Activated CD8-positive, alpha-beta memory T cell treated with anti-CD3 and anti-CD28 coated beads for 24 hours (primary cell): ENCODE measurements around the gene MST1.

ENCODE experiments used
- DNase-seq: peaks from one replicate; pipeline ENCODE4 v3.0.0-alpha.2; 2020

The MST1 gene

DNA sequence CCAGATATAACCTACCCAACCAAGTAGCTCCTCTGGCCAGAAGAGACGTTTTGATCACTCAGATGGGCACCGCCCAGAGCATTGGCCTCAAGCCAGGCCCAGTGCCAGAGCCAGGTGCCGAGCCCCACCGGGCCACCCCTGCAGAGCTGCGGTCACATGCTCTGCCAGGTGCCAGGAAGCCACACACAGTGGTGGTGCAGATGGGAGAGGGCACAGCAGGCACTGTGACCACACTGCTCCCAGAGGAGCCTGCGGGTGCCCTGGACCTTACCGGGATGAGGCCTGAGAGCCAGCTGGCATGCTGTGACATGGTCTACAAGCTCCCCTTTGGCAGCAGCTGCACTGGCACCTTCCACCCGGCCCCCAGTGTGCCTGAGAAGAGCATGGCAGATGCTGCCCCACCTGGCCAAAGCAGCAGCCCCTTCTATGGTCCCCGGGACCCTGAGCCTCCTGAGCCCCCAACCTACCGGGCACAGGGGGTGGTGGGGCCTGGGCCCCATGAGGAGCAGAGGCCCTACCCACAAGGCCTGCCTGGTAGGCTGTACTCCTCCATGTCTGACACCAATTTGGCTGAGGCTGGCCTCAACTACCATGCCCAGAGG, 34.2 kb downstream of the MST1 start:
- DNase-seq: no peak

DNA sequence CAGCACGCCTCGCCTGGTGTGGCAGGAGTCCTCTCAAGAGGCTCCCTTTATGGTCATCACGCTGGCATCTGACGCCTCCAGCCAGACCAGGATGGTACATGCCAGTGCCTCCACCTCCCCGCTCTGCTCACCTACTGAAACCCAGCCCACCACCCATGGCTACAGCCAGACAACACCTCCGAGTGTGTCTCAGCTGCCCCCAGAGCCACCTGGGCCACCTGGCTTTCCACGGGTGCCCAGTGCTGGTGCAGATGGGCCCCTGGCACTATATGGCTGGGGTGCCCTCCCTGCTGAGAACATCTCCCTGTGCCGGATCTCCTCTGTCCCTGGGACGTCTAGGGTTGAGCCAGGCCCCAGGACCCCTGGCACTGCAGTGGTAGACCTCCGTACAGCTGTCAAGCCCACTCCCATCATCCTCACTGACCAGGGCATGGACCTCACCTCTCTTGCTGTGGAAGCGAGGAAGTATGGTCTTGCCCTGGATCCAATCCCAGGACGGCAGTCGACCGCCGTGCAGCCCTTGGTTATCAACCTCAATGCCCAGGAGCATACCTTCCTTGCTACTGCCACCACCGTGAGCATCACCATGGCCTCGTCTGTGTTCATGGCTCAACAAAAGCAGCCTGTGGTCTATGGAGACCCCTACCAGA, 35.0 kb downstream of the MST1 start:
- no peak for DNase-seq

DNA sequence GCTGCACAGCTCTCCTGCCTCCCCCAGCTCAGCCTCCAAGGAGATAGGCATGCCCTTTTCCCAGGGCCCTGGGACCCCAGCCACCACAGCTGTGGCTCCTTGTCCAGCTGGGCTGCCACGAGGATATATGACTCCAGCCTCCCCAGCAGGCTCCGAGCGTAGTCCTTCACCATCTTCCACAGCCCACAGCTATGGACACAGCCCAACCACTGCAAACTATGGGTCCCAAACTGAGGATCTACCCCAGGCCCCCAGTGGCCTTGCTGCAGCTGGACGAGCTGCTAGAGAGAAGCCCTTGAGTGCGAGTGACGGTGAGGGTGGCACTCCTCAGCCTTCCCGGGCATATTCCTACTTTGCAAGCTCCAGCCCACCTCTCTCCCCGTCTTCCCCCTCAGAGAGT, 35.7 kb downstream of the MST1 start:
- DNase-seq: no peak

DNA sequence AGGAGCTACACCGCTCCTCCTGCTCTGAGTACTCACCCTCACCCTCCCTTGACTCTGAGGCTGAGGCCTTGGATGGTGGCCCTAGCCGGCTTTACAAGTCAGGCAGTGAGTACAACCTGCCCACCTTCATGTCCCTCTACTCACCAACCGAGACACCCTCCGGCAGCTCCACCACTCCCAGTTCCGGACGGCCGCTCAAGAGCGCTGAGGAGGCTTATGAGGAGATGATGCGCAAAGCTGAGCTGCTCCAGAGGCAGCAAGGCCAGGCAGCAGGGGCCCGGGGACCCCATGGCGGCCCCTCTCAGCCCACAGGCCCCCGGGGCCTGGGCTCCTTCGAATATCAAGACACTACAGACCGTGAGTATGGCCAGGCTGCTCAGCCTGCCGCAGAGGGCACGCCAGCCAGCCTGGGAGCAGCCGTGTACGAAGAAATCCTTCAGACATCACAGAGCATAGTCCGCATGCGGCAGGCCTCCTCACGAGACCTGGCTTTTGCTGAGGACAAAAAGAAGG, 36.3 kb downstream of the MST1 start:
- no peak for DNase-seq

DNA sequence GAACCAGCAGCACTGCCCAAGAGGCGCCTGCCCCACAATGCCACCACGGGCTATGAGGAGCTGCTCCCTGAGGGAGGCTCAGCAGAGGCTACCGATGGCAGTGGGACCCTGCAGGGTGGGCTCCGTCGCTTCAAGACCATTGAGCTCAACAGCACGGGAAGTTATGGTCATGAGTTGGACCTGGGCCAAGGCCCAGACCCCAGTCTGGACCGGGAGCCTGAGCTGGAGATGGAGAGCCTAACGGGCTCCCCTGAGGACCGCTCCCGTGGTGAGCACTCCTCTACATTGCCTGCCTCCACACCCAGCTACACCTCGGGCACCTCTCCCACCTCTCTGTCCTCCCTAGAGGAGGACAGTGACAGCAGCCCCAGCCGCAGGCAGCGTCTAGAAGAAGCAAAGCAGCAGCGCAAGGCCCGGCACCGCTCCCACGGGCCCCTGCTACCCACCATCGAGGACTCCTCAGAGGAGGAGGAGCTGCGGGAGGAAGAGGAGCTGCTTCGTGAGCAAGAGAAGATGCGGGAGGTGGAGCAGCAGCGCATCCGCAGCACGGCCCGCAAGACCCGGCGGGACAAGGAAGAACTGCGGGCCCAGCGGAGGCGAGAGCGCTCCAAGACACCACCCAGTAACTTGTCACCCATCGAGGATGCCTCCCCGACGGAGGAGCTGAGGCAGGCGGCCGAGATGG, 36.9 kb downstream of the MST1 start:
- DNase-seq: no peak

DNA sequence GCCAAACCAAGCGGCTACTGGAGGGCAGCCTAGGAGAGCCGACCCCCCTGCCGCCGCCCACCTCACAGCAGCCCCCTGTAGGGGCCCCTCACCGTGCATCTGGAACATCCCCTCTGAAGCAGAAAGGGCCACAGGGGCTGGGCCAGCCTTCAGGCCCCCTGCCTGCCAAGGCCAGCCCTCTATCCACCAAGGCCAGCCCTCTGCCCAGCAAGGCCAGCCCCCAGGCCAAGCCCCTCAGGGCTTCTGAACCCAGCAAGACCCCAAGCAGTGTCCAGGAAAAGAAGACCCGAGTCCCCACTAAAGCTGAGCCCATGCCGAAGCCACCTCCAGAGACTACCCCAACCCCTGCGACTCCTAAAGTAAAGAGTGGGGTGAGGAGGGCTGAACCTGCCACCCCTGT, 38.6 kb downstream of the MST1 start:
- no peak for DNase-seq

DNA sequence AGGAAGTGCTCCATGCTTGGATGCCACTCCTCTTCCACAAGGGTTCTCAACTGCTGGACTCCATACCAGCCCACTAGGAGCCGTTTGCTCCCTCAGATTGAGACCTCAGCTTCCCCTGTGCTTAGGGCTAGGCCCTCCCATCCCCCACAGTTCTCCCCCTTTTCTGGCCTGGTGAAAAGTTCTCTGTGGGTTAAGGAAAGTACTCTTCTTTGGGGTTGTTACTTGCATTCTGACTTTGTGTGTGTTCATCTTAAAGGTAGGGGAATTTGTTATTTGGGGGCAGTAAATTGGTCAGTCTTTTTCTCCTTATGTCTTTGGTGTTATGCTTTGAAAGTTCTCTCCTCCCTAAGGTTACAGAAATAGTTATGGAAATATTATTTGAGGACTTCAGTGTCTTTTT, 39.1 kb downstream of the MST1 start:
- DNase-seq: no peak

DNA sequence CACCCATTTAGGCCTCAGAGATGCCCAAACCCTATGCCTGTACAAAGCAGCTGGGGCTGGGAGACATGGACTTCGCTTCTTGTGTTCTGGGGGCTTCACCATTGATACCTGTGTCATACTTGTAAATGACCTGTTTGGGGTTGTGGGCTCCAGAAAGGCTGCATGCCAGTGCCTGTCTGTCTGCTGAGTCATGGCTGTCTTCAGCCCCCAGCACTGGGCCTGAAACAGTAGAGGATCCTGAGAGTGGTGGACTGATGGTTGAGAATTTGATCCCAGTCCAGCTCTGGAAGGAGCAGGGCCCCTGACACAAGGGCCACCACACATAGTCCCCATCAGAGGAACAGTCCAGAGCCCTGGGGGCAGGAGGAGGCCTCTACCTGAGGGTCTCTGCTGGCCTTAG, 39.7 kb downstream of the MST1 start:
- DNase-seq: no peak

DNA sequence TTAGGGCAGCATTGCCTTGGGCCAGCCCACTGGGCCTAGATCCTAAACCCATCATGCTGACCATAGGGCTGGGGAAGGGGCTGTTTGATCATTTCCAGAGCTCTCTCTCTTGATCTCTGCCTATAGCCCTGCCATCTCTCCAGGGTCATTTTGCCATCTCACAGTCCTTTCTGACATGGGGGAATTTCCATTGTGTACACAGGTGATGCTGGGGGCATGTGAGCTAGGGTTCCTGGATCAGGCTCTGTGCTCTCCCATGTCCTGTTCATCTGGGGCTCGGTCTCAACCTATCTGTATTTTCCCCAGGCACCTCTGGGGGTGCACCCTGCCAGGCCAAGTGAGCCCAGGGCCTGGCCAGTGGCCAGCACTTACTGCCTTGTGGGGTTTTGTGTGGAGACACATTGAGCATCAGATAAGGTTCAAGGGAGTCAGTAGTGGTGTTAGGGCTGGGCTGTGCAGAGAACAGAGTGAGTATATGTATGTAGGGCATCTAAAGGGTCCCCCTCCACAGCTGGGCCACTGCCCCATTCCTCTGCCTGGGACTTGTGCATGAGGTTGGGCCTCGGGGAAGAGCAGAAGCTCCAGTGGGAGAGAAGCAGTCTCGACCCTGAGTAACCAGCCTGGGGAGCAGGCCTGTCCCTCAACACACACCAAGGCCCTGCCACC, 40.8 kb downstream of the MST1 start:
- DNase-seq: no peak

DNA sequence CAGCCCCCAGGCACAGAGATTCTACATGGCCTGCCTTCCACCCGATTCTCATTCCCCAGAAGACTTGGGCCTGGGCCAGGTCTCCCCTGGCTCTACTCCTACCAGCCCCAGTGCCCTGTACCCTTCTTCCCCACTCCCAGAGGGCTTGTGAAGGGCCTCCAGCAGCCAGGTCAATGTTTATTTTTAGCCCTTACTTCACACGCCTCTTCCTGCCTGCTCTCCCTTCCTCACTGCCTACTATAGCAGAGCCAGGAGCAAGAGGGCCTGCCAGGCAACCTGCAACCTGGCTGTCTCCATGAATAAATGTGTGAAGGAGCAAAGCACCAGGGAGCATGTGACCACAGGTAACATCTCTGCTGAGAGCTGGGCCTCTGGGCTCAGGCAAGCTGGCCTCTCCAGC, 41.5 kb downstream of the MST1 start:
- no peak for DNase-seq

DNA sequence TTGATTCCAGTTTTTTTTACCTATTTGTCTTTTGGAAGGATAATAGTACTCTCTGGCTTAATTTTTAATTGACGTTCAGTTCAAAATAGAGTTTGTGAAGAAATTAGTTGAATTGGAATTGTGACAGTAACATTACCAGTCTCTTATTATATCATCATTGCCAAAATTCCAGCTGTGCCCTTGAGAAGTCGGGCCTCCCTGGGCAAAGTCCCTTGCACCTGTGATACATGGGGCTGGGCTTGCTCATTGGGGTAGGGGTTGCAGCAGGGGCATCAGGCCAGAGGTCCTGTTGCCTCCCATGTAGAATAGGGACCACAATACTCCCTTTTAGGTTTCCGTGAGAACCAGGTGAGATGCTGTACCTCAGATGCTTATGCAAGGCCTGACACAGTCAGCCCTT, 43.0 kb downstream of the MST1 start:
- DNase-seq: no peak

DNA sequence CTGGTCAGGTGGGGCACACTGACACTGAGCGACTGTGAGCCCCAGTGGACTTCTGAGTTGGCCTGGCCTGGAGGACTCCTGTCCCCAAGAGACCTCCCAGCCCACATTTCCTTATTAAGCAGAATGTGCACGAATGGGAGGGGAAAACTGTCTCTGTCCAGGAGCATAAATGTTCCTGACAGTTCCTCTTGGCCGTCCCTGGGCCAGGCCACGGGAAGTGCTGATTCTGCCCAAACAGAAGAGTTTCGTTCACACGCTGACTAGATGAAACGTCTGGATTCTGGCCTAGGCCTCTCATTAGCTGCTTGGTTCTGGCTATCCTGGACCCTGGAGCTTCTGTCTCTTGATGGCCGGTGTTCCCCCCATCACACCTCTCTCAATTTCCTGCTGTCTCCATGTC, 44.6 kb downstream of the MST1 start:
- DNase-seq: no peak

DNA sequence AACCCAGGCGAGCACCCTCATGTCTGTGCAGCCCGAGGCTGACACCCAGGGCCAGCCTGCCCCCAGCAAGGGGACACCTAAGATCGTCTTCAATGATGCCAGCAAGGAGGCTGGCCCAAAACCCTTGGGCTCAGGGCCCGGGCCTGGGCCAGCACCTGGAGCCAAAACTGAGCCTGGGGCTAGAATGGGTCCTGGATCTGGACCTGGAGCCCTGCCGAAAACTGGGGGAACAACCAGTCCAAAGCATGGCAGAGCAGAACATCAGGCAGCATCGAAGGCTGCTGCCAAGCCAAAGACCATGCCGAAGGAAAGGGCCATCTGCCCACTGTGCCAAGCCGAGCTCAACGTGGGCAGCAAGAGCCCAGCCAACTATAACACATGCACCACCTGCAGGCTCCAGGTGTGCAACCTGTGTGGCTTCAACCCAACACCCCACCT, 46.5 kb downstream of the MST1 start:
- DNase-seq: no peak

DNA sequence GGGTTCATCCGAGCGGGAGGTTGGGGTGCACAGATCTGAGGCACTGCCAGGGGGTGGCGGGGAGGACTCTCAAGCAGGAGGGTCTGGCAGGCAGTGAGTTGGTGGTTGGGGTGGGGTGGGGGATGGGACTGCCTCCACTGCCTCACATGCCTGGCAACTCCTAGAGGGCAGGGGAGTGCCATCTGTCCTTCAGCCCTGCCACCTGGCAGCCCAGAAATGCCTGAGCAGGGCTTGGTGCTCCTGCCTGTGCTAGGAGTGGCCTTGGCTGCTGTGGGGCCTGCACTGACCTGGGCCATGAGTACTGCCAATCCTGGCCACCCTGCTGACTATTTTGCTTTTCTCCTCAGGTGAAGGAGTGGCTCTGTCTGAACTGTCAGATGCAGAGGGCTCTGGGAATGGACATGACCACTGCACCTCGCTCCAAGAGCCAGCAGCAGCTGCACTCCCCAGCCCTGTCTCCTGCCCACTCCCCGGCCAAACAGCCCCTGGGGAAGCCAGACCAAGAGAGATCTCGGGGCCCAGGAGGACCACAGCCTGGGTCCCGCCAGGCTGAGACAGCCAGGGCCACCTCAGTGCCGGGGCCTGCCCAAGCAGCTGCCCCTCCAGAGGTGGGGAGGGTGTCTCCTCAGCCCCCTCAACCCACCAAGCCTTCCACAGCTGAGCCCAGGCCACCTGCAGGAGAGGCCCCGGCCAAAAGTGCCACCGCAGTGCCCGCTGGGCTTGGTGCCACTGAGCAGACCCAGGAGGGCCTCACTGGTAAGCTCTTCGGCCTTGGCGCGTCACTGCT, 47.2 kb downstream of the MST1 start:
- DNase-seq: no peak

DNA sequence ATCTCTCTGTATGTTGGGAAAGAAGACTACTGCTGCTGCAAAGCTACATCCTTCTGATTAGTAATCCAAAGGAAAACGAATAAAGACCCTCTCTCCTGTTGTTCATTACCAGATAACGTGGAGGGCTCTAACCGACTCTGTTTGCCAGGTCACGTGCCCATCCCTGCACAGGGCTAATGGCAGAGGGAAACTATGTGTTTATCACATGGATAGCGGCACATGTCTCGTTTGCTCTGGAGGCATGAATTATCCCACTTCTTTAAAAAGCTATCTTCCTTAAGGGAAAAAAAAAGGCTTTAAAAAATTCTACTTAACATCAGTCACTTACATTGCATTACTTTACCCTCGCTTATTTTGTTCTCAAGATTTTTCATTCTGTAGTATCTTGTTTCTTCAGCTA, 48.0 kb downstream of the MST1 start:
- no peak for DNase-seq

DNA sequence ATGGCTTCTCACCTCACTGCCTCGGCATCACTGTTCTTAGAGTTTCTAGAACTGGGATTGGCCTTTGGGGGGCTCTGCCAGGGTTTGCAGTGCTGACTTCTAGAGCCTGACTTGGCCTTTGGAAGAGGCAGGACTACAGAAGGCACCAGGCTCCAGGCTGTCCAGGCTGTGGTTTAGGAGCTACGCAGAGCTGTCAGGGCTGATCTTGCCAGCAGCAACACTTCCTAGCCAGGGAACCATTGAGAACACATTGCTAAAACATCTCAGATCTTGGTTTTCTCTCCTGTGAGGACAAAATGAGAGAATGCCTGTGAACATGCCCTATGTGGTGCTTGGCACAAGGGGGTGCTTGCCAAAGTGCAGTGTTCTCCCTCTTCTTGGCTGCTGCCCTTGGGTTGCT, 49.7 kb downstream of the MST1 start:
- DNase-seq: no peak

DNA sequence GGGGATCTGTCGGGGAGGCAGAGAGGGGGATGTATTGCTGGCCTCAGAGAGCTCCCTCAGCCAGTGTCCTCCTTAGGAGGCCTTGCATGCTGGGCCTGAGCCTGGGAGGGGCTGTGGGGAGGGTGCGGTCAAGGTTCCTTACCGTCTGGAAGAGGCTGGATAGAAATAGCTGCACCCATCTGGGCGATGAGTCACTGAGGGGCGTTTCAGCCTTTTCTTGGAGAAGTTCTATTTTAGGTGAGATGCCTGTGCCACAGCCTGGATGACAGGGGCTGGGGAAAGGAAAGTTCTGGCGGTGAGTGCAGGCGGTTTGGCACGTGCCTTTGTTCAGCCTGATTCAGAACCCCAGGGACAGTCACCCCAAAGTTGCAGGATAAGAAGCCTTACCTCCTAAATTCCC, 50.8 kb downstream of the MST1 start:
- no peak for DNase-seq

DNA sequence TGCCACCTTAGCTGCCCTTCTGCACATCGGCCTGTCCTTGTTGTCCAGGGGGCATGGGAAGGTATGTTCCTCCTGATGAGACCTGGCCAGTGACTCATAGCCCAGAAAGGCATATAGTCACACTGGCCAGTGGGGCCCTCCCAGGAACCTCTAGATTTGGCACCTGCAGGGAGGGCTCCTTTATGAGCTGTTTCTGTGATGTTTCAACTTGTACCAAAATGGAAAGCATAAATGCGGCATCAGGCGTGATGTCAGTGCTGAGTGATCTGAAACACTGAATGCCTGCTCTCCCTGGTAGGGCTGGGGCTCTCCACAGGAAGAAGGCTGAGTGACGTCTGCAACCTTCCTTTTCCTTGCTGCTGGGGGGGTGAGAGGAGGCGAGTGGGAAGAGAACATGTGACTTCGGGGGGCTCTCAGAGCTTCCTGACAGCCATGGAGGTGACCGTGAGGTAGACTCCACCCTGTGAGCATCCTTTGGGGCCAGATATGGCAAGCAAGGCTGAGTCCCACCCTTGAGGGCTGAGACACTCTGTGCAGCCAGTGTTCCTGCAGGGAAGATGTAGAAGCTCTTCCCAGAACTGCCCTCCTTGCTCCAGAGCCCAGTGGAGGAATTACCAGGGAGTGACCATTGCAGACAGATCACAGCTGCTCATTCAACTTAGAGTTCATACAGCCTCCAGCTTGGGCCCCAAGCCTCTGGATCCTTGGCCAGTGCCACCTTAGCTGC, 52.2 kb downstream of the MST1 start:
- DNase-seq: no peak

DNA sequence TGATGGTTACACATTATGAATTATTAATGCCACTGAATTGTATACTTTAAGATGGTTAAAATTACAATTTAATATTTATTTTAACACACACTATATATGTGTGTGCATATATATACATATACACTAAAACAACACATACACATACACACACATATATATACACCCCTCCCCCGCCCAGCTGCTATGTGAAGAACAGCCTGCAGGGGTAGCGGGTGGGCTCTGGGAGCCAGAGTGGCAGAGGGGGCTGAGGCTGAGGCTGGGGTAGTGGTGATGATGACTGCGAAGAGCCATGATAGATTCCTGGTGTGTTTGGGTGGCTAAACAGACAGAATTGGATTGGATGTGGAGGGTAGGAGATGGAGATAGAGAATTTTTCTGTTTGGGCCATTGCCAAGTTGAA, 54.5 kb downstream of the MST1 start:
- no peak for DNase-seq
